ENCODE data around the gene SKAP1. TPM values are rescaled to one million over a fixed set of nuclear protein-coding genes. Genes with fewer than 3 reads are reported as not detected.
A peak's percentile ranks its signal among the peaks of the same experiment; 100 is the strongest.

SKAP1 gene
- total RNA-seq, 6 experiments from 2014 or later: 4.5 to 51.0 (median 17.5) TPM

DNA sequence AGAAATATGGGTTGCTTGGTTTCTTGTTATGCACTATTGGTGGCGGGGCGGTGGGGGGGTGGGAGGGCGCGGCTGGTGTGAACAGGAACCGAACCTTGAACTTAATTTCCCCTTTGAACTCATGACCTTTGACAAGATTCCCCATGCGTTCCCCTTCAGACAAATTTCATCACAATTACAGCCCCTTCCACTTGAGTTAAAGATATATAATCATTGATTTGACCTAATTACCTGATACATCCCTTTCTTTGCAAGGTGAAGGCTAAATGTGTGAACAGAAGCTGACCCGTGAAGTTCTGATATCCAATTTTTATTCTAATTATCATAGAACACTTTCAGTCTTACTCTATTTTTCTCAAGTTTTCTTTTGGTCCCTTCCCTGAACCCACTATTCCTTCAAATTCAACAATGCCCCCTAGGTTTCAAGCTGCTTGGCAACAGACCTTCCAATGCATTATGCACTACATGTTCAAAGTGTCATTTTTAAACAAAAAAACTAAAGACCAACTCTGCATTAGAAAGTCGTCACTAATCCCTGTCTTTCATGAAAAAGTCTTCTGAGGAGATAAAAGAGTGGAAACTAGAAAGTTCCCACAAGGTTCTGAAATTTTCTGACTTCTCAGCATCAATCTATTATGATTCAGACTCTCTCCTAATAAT, 116.8 kb downstream of the SKAP1 start:
- H3K4me3 ChIP-seq: no peak overlapping the region
- H3K27me3 ChIP-seq: peaks cover 0 to 3% of the 10 kb centered on the region in 2 donors
- no peaks in the 10 kb centered on the region for H3K9me3 ChIP-seq
- no peak for ATAC-seq
- no peaks in the 10 kb centered on the region for H3K4me1 ChIP-seq
- intact Hi-C loops (cut with DNase I): no loop called here
- WGBS (ENCODE audit: insufficient coverage, low coverage, low lambda C conversion rate, missing lambda C conversion rate): 68% methylated on average over 8 of the region's 8 CpGs
- no peak for DNase-seq
- TF ChIP-seq, protein P1, sequence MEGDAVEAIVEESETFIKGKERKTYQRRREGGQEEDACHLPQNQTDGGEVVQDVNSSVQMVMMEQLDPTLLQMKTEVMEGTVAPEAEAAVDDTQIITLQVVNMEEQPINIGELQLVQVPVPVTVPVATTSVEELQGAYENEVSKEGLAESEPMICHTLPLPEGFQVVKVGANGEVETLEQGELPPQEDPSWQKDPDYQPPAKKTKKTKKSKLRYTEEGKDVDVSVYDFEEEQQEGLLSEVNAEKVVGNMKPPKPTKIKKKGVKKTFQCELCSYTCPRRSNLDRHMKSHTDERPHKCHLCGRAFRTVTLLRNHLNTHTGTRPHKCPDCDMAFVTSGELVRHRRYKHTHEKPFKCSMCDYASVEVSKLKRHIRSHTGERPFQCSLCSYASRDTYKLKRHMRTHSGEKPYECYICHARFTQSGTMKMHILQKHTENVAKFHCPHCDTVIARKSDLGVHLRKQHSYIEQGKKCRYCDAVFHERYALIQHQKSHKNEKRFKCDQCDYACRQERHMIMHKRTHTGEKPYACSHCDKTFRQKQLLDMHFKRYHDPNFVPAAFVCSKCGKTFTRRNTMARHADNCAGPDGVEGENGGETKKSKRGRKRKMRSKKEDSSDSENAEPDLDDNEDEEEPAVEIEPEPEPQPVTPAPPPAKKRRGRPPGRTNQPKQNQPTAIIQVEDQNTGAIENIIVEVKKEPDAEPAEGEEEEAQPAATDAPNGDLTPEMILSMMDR (IDR thresholded peaks at IDR 0.05): no peak
- no peak for TF ChIP-seq POLR2A (IDR thresholded peaks at IDR 0.05)
- no peaks in the 10 kb centered on the region for H3K36me3 ChIP-seq
- no peak overlapping the region for H3K27ac ChIP-seq

DNA sequence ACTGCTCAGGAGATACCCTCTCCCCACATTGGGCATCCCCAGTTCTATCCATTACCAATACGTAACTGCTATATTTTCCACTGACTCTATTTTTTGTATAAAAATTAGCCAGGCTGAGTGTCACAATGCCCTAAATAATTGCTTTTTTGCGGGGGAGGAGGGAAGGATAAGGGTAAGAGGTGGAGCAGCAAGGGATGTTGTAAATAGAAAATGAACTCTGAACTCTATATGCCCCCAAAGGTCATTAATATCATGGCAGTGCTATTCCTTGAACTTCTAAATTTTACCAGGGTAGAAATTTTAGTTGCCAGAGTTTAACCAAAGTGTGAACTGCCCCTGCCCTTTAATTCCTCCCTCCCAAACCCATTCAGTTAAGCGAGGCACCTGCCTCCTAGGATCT, 118.7 kb downstream of the SKAP1 start:
- WGBS (ENCODE audit: insufficient coverage, low coverage, low lambda C conversion rate, missing lambda C conversion rate): 54% methylated on average over 3 of the region's 3 CpGs
- Histone ChIP-seq H3K36me3 (no peaks in the 10 kb centered on the region), H3K27ac (no peak overlapping the region), H3K9me3 (no peaks in the 10 kb centered on the region), H3K4me3 (no peak overlapping the region), H3K27me3 (peaks cover 0 to 3% of the 10 kb centered on the region in 2 donors), H3K4me1 (no peaks in the 10 kb centered on the region)
- intact Hi-C loops (cut with DNase I): no loop called here
- TF ChIP-seq, protein P1 (IDR thresholded peaks at IDR 0.05): no peak
- TF ChIP-seq POLR2A (IDR thresholded peaks at IDR 0.05): no peak
- ATAC-seq (peak in 1 of 4 donors; percentile 36), DNase-seq (no peak)

DNA sequence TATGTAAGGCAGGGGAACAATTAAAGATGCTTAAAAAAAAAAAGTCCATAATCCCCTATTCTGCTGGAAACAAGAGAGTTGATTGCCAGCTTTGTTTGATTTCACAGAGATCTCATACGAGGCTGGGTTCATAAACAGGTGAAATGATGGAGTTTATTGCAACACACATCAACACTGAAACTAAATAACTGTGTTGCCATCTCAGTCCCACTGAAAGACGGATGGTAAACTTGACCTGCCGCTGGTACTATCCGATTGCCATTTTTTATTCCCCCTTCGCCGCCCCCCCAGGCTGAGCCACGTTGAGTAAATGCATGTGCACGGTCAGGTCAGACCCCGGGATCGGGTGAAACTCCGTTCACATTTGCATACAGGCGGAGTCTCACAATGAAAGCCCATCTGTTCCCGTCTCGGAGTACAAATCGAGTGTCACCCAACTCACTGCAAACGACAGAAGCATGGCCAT, 119.2 kb downstream of the SKAP1 start:
- 28% methylated on average over 16 of the region's 16 CpGs for WGBS (ENCODE audit: insufficient coverage, low coverage, low lambda C conversion rate, missing lambda C conversion rate)
- intact Hi-C loops (cut with DNase I): no loop called here
- Histone ChIP-seq H3K4me1 (no peaks in the 10 kb centered on the region), H3K27me3 (peaks cover 0 to 3% of the 10 kb centered on the region in 2 donors), H3K9me3 (no peaks in the 10 kb centered on the region), H3K4me3 (no peak overlapping the region), H3K27ac (no peak overlapping the region), H3K36me3 (no peaks in the 10 kb centered on the region)
- ATAC-seq (peak in 1 of 4 donors; percentile 79), DNase-seq (no peak)
- TF ChIP-seq, protein P1 (IDR thresholded peaks at IDR 0.05): no peak

DNA sequence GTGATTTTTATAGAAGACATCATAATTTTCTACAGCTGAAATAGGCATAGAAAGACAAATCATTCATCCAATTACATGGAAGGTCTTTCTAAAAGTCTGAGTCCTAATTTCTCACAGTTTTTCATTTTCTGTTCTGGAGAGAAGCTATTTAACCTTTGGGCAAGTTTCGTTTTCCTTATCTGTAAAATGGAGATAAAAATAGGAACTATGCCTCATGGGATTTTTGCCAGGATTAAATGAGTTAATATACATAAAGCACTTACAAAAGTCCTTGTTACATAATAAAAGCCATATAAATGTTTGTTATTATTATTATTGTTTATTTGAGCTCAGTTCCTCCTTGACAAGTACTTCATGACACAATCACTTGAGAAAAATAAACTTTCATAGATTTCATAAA, 121.4 kb downstream of the SKAP1 start:
- ATAC-seq: peak in 1 of 4 donors; percentile 19
- H3K4me1 ChIP-seq: no peaks in the 10 kb centered on the region
- TF ChIP-seq, protein P1 (IDR thresholded peaks at IDR 0.05): no peak
- no peak for TF ChIP-seq POLR2A (IDR thresholded peaks at IDR 0.05)
- intact Hi-C loops (cut with DNase I): no loop called here
- H3K27ac ChIP-seq: no peak overlapping the region
- WGBS (ENCODE audit: insufficient coverage, low coverage, low lambda C conversion rate, missing lambda C conversion rate): 0% methylated on average over 1 of the region's 1 CpG
- no peaks in the 10 kb centered on the region for H3K36me3 ChIP-seq
- DNase-seq: no peak
- H3K27me3 ChIP-seq: peaks cover 0 to 3% of the 10 kb centered on the region in 2 donors
- H3K4me3 ChIP-seq: no peak overlapping the region
- no peaks in the 10 kb centered on the region for H3K9me3 ChIP-seq
